ENCODE results near the gene RAB11A. TPM values are rescaled to one million over a fixed set of nuclear protein-coding genes. Genes with fewer than 3 reads are reported as not detected.

The RAB11A gene
- total RNA-seq, 1 experiment from 2014 or later, result 263 TPM

DNA sequence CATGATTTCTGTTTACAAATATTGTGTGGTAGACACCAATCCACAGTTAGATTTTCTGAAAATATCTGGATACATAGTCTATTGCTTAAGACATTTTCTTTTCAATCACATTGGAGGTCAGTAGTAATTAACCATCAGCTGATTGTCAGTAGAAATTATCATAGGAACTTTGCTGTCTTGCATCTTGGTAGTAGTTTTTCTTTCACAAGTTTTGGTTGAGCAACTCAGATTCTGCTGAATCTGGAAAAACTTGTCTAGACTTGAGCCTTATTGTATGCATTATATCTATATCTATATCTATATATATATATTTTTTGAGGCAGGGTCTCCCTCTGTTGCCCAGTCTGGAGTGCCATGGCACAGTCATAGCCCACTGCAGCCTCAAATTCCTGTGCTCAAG, 4.0 kb downstream of the RAB11A start:
- H3K4me1 ChIP-seq (ENCODE audit: control insufficient read depth, insufficient read depth, low read length), result peaks cover 2% of the 10 kb centered on the region; the same call in 1 of the 2 replicates
- peaks cover 18% of the 10 kb centered on the region for H3K36me3 ChIP-seq (ENCODE audit: control insufficient read depth, insufficient read depth, low read length)
- no TSS peak for BruUV-seq (replicated peaks)
- H3K4me3 ChIP-seq (ENCODE audit: low read depth in 2 of 2, low read length in 2 of 2), result no peak overlapping the region
- no peak overlapping the region for H3K27ac ChIP-seq (ENCODE audit: low read length)
- CTCF ChIA-PET, result no interaction called here
- intact Hi-C loops (cut with micrococcal nuclease; ENCODE audit: unreplicated experiment) (no loop called here), in situ Hi-C loops (cut with HindIII; ENCODE audit: low pct_unique_long_range_greater_than_20kb, low sequenced_read_pairs) (no loop called here)
- DNase-seq (ENCODE audit: low read depth, low spot score) (no peak), ATAC-seq (no peak)
- H3K9me3 ChIP-seq (ENCODE audit: control insufficient read depth, insufficient read depth, low read depth, low read length), result no peaks in the 10 kb centered on the region
- TF ChIP-seq, protein P1, sequence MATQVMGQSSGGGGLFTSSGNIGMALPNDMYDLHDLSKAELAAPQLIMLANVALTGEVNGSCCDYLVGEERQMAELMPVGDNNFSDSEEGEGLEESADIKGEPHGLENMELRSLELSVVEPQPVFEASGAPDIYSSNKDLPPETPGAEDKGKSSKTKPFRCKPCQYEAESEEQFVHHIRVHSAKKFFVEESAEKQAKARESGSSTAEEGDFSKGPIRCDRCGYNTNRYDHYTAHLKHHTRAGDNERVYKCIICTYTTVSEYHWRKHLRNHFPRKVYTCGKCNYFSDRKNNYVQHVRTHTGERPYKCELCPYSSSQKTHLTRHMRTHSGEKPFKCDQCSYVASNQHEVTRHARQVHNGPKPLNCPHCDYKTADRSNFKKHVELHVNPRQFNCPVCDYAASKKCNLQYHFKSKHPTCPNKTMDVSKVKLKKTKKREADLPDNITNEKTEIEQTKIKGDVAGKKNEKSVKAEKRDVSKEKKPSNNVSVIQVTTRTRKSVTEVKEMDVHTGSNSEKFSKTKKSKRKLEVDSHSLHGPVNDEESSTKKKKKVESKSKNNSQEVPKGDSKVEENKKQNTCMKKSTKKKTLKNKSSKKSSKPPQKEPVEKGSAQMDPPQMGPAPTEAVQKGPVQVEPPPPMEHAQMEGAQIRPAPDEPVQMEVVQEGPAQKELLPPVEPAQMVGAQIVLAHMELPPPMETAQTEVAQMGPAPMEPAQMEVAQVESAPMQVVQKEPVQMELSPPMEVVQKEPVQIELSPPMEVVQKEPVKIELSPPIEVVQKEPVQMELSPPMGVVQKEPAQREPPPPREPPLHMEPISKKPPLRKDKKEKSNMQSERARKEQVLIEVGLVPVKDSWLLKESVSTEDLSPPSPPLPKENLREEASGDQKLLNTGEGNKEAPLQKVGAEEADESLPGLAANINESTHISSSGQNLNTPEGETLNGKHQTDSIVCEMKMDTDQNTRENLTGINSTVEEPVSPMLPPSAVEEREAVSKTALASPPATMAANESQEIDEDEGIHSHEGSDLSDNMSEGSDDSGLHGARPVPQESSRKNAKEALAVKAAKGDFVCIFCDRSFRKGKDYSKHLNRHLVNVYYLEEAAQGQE (IDR thresholded peaks at IDR 0.05; ENCODE audit: insufficient read depth in 1 of 2, low read depth in 2 of 2, low read length in 1 of 2), result no peak
- TF ChIP-seq TCF7L2 (IDR thresholded peaks at IDR 0.05; ENCODE audit: low read depth, low read length), result no peak
- POLR2A ChIA-PET, result interaction anchor here (0.6 kb wide), 1 partner anchor 262 kb away, joined by 3 read pairs; the partner anchor contains the start of gene INTS14
- H3K27me3 ChIP-seq (ENCODE audit: control insufficient read depth, insufficient read depth, low read length), result no peaks in the 10 kb centered on the region

DNA sequence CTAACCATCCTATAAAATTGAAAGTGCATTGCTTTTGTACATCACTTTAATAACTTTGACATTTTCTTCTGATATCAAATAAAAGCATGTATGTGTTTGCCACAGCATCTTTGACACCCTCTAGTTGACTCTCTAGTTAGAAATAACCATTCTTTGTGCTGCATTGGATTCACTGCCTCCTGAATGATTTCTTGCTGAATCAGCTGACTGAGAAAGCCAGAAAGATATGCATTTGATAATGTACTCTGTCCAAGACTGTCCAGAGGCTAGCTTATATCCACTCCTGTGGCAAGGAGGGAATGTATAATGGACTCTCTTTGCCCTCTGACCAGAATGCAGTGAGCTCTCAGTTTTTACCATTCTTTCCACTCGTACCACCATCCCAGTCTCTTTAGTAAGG, 6.2 kb downstream of the RAB11A start:
- no peaks in the 10 kb centered on the region for H3K9me3 ChIP-seq (ENCODE audit: control insufficient read depth, insufficient read depth, low read depth, low read length)
- POLR2A ChIA-PET, result no interaction called here
- BruUV-seq (replicated peaks), result no TSS peak
- intact Hi-C loops (cut with micrococcal nuclease; ENCODE audit: unreplicated experiment) (no loop called here), in situ Hi-C loops (cut with HindIII; ENCODE audit: low pct_unique_long_range_greater_than_20kb, low sequenced_read_pairs) (no loop called here)
- H3K4me3 ChIP-seq (ENCODE audit: low read depth in 2 of 2, low read length in 2 of 2), result no peak overlapping the region
- ATAC-seq (no peak), DNase-seq (ENCODE audit: low read depth, low spot score) (no peak)
- no peak overlapping the region for H3K27ac ChIP-seq (ENCODE audit: low read length)
- TF ChIP-seq SIN3A (IDR thresholded peaks at IDR 0.05; ENCODE audit: borderline replicate concordance, insufficient read depth, low read depth, low read length), result no peak
- TF ChIP-seq, protein P1 (IDR thresholded peaks at IDR 0.05; ENCODE audit: insufficient read depth in 1 of 2, low read depth in 2 of 2, low read length in 1 of 2), result no peak
- TF ChIP-seq TCF7L2 (IDR thresholded peaks at IDR 0.05; ENCODE audit: low read depth, low read length), result no peak
- peaks cover 2% of the 10 kb centered on the region; the same call in 1 of the 2 replicates for H3K4me1 ChIP-seq (ENCODE audit: control insufficient read depth, insufficient read depth, low read length)
- H3K36me3 ChIP-seq (ENCODE audit: control insufficient read depth, insufficient read depth, low read length), result peaks cover 30% of the 10 kb centered on the region
- CTCF ChIA-PET, result no interaction called here
- H3K27me3 ChIP-seq (ENCODE audit: control insufficient read depth, insufficient read depth, low read length), result no peaks in the 10 kb centered on the region

DNA sequence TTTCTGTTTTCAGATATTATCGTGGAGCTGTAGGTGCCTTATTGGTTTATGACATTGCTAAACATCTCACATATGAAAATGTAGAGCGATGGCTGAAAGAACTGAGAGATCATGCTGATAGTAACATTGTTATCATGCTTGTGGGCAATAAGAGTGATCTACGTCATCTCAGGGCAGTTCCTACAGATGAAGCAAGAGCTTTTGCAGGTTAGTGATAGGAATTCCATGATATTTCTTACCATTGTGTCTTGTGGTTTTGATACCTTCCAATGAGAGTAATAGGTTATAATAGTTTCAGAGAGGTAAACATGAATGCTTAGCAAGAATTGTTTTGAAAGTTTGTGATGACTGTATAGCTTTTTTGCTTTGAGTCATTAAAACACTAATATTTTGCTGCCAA, 8.5 kb downstream of the RAB11A start:
- BruUV-seq (replicated peaks), result no TSS peak
- CTCF ChIA-PET, result no interaction called here
- DNase-seq (ENCODE audit: low read depth, low spot score) (no peak), ATAC-seq (no peak)
- Histone ChIP-seq H3K9me3 (ENCODE audit: control insufficient read depth, insufficient read depth, low read depth, low read length) (no peaks in the 10 kb centered on the region), H3K36me3 (ENCODE audit: control insufficient read depth, insufficient read depth, low read length) (peaks cover 40% of the 10 kb centered on the region), H3K27me3 (ENCODE audit: control insufficient read depth, insufficient read depth, low read length) (no peaks in the 10 kb centered on the region), H3K27ac (ENCODE audit: low read length) (no peak overlapping the region), H3K4me3 (ENCODE audit: low read depth in 2 of 2, low read length in 2 of 2) (no peak overlapping the region), H3K4me1 (ENCODE audit: control insufficient read depth, insufficient read depth, low read length) (no peaks in the 10 kb centered on the region)
- POLR2A ChIA-PET, result interaction anchor here (0.5 kb wide), 1 partner anchor 157 kb away, joined by 3 read pairs; no protein-coding TSS in a partner anchor
- in situ Hi-C loops (cut with HindIII; ENCODE audit: low pct_unique_long_range_greater_than_20kb, low sequenced_read_pairs) (no loop called here), intact Hi-C loops (cut with micrococcal nuclease; ENCODE audit: unreplicated experiment) (no loop called here)
- TF ChIP-seq SIN3A (IDR thresholded peaks at IDR 0.05; ENCODE audit: borderline replicate concordance, insufficient read depth, low read depth, low read length) (no peak), POLR2AphosphoS5 (IDR thresholded peaks at IDR 0.05; ENCODE audit: low read depth, low read length) (no peak), TCF7L2 (IDR thresholded peaks at IDR 0.05; ENCODE audit: low read depth, low read length) (no peak)
- TF ChIP-seq, protein P1 (IDR thresholded peaks at IDR 0.05; ENCODE audit: insufficient read depth in 1 of 2, low read depth in 2 of 2, low read length in 1 of 2), result no peak
- TF ChIP-seq, protein P2, sequence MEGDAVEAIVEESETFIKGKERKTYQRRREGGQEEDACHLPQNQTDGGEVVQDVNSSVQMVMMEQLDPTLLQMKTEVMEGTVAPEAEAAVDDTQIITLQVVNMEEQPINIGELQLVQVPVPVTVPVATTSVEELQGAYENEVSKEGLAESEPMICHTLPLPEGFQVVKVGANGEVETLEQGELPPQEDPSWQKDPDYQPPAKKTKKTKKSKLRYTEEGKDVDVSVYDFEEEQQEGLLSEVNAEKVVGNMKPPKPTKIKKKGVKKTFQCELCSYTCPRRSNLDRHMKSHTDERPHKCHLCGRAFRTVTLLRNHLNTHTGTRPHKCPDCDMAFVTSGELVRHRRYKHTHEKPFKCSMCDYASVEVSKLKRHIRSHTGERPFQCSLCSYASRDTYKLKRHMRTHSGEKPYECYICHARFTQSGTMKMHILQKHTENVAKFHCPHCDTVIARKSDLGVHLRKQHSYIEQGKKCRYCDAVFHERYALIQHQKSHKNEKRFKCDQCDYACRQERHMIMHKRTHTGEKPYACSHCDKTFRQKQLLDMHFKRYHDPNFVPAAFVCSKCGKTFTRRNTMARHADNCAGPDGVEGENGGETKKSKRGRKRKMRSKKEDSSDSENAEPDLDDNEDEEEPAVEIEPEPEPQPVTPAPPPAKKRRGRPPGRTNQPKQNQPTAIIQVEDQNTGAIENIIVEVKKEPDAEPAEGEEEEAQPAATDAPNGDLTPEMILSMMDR (IDR thresholded peaks at IDR 0.05), result no peak

Data from Panc1 (cell line).